HepG2 (cell line): ENCODE results near the gene DRD3. TPM values are rescaled to one million over a fixed set of nuclear protein-coding genes. Genes with fewer than 3 reads are reported as not detected.

Experiments
- ATAC-seq: fragments of 200-7000 bp; cut with Tn5 transposase; 3 replicates; pipeline ENCODE4 v1.9.1; 2020; ENCODE audit warnings: mild to moderate bottlenecking, moderate library complexity
- BruUV-seq: library from RNA; stranded (reverse); fragments of 400-500 nt; replicated peaks from 2 replicates; lab custom pipeline; 2021; lab: Mats Ljungman, UMichigan
- CTCF ChIA-PET: fragments of 300-600 bp; formaldehyde crosslinking; extraction: SDS; loops from one replicate; lab custom pipeline; 2021; ENCODE audit warnings: low total read pairs, inconsistent platforms, low intra/inter-chr PET ratio; lab: Yijun Ruan, JAX
- POLR2A ChIA-PET: fragments of 350-600 bp; sonication (Branson Sonifier 250); formaldehyde crosslinking; loops from one replicate; lab custom pipeline; 2020; ENCODE audit warnings: antibody characterized with exemption, inconsistent platforms; lab: Yijun Ruan, JAX
- DNase-seq: peaks from one replicate; pipeline ENCODE4 v3.0.0-alpha.2; 2015; ENCODE audit warnings: low spot score
- FAIRE-seq: peaks from 3 replicates; lab custom pipeline; 2011; peaks lifted over from hg19 to GRCh38; lab: Jason Lieb, UNC
- H2AFZ ChIP-seq: one replicate; pipeline ENCODE4 v1.6.1; 2011; ENCODE audit warnings: low read length, inconsistent platforms
- H3K27ac ChIP-seq: fragments of 300-600 bp; 3 replicates; pipeline ENCODE4 v1.8.0; 2011; ENCODE audit warnings: mixed run types, mild to moderate bottlenecking, mixed read lengths, low read length, inconsistent platforms; ENCODE audit not compliant: insufficient read depth; ENCODE audit errors: extremely low read length
- H3K27me3 ChIP-seq, 2 experiments: fragments of 200-600 bp in 1 of 2; 2 replicates in 1 of 2; 3 replicates in 1 of 2; pipeline versions ENCODE4 v1.6.0 to v1.8.0; 2011; ENCODE audit warnings: low read length in 2 of 2, mild to moderate bottlenecking in 2 of 2, moderate library complexity in 2 of 2, inconsistent platforms in 1 of 2; ENCODE audit not compliant: insufficient read depth in 2 of 2, control insufficient read depth in 1 of 2
- H3K36me3 ChIP-seq, 2 experiments: fragments of 200-600 bp in 1 of 2; replicated peaks in 1 of 2; 2 replicates in 1 of 2; 3 replicates in 1 of 2; pipeline versions ENCODE4 v1.5.1 to v1.8.0; 2011; ENCODE audit warnings: low read length in 2 of 2, inconsistent platforms in 1 of 2; ENCODE audit not compliant: insufficient read depth in 2 of 2, control insufficient read depth in 1 of 2
- H3K4me1 ChIP-seq: 2 replicates; pipeline ENCODE4 v1.5.1; 2012; ENCODE audit warnings: low read length, inconsistent platforms; ENCODE audit not compliant: insufficient read depth
- H3K4me2 ChIP-seq: 2 replicates; pipeline ENCODE4 v1.6.0; 2011; ENCODE audit warnings: low read depth, low read length, inconsistent platforms
- H3K4me3 ChIP-seq, 3 experiments: fragments of 200-600 bp in 1 of 3; sonication (generic), shearing (Covaris generic) in 1 of 3; replicated peaks in 1 of 3; 2 replicates each; pipeline ENCODE4 v1.5.1; 2011 to 2016; ENCODE audit warnings: low read length in 3 of 3, inconsistent platforms in 2 of 3, low read depth in 2 of 3, mild to moderate bottlenecking in 2 of 3, control low read depth in 1 of 3, mixed read lengths in 1 of 3; ENCODE audit not compliant: insufficient read depth in 1 of 3
- H3K79me2 ChIP-seq: one replicate; pipeline ENCODE4 v1.6.1; 2011; ENCODE audit warnings: low read length, inconsistent platforms; ENCODE audit not compliant: insufficient read depth
- H3K9ac ChIP-seq: 2 replicates; pipeline ENCODE4 v1.6.0; 2011; ENCODE audit warnings: mild to moderate bottlenecking, low read depth, low read length, inconsistent platforms; ENCODE audit not compliant: insufficient read depth
- H3K9me3 ChIP-seq: 2 replicates; pipeline ENCODE4 v1.5.1; 2012; ENCODE audit warnings: mild to moderate bottlenecking, low read length
- H4K20me1 ChIP-seq: 2 replicates; pipeline ENCODE4 v1.6.0; 2011; ENCODE audit warnings: inconsistent platforms, mild to moderate bottlenecking, low read length, moderate library complexity; ENCODE audit not compliant: insufficient read depth
- ATM ChIP-seq: fragments of 450-650 bp; IDR thresholded peaks from 2 replicates; pipeline ENCODE4 v1.7.1; 2017; ENCODE audit warnings: mild to moderate bottlenecking, borderline replicate concordance
- ELF4 ChIP-seq: sonication (generic); formaldehyde crosslinking; IDR thresholded peaks from 2 replicates; pipeline ENCODE4 v1.5.0; 2020; ENCODE audit warnings: missing genetic modification reagents, mild to moderate bottlenecking, moderate library complexity, borderline replicate concordance
- FIP1L1 ChIP-seq: fragments of 200-400 bp; formaldehyde crosslinking; IDR thresholded peaks from 2 replicates; pipeline ENCODE4 v1.6.1; 2018; ENCODE audit warnings: low read depth, mild to moderate bottlenecking, low read length, moderate library complexity, borderline replicate concordance; ENCODE audit not compliant: insufficient read depth
- GPN1 ChIP-seq: sonication (generic); formaldehyde crosslinking; IDR thresholded peaks from 2 replicates; pipeline ENCODE4 v1.5.1; 2020; ENCODE audit warnings: missing genetic modification reagents, borderline replicate concordance
- HMG20A ChIP-seq: IDR thresholded peaks from 2 replicates; pipeline ENCODE4 v1.6.1; 2016; ENCODE audit warnings: borderline replicate concordance
- NPAS2 ChIP-seq: sonication (generic); formaldehyde crosslinking; IDR thresholded peaks from 2 replicates; pipeline ENCODE4 v1.8.0; 2022; ENCODE audit warnings: mild to moderate bottlenecking, missing genetic modification reagents, borderline replicate concordance
- PTBP1 ChIP-seq: fragments of 200-400 bp; formaldehyde crosslinking; IDR thresholded peaks from 2 replicates; pipeline ENCODE4 v1.6.1; 2018; ENCODE audit warnings: low read length, low read depth; ENCODE audit not compliant: poor library complexity, severe bottlenecking
- SOX6 ChIP-seq, 2 experiments: fragments of 450-650 bp in 1 of 2; sonication (generic) in 1 of 2; formaldehyde crosslinking in 1 of 2; IDR thresholded peaks; 2 replicates each; pipeline versions ENCODE4 v1.4.0 to v1.6.1; 2017 to 2020; ENCODE audit warnings: antibody characterized with exemption in 1 of 2, mild to moderate bottlenecking in 1 of 2, missing genetic modification reagents in 1 of 2
- SRF ChIP-seq: IDR thresholded peaks from 2 replicates; pipeline ENCODE4 v1.6.1; 2011; ENCODE audit warnings: mild to moderate bottlenecking, low read depth, low read length, moderate library complexity
- TOE1 ChIP-seq: sonication (generic); formaldehyde crosslinking; IDR thresholded peaks from 2 replicates; pipeline ENCODE4 v1.4.0; 2020; ENCODE audit warnings: mild to moderate bottlenecking, missing genetic modification reagents
- ZMAT3 ChIP-seq: sonication (generic); formaldehyde crosslinking; conservative IDR thresholded peaks from 2 replicates; pipeline ENCODE4 v1.7.0; 2021; ENCODE audit warnings: missing genetic modification reagents
- ZNF12 ChIP-seq: sonication (generic); formaldehyde crosslinking; IDR thresholded peaks from 2 replicates; pipeline ENCODE4 v1.5.0; 2020; ENCODE audit warnings: missing genetic modification reagents
- ZNF3 ChIP-seq: IDR thresholded peaks from 2 replicates; pipeline ENCODE4 v1.7.0; 2017; ENCODE audit warnings: inconsistent platforms
- ZNF441 ChIP-seq: sonication (generic); formaldehyde crosslinking; IDR thresholded peaks from 2 replicates; pipeline ENCODE4 v1.7.0; 2021; ENCODE audit warnings: missing genetic modification reagents, borderline replicate concordance
- ZNF652 ChIP-seq: IDR thresholded peaks from 2 replicates; pipeline ENCODE4 v1.6.1; 2016; ENCODE audit warnings: low read depth, borderline replicate concordance
- WGBS: methylation state at CpG from one replicate; pipeline ENCODE4 v1.1.6; 2017; ENCODE audit warnings: low lambda C conversion rate; 5-methylcytosine and 5-hydroxymethylcytosine counted together
- in situ Hi-C: cut with HindIII; loops from 2 replicates; pipeline ENCODE4 v1.10.0; 2017; ENCODE audit warnings: low pct_unique_long_range_greater_than_20kb; ENCODE audit not compliant: extremely low pct_ligation_motif_present
- intact Hi-C: fragments of 100-400 bp; cut with micrococcal nuclease; formaldehyde crosslinking; loops from one replicate; pipeline ENCODE4 v1.10.0; 2022; ENCODE audit not compliant: unreplicated experiment
- polyA plus RNA-seq, 8 experiments: library from polyadenylated mRNA; depleted of rRNA in 3 of 8; stranded (reverse) in 7 of 8; unstranded in 1 of 8; fragments of >200 nt; fragmentation: Illumina TruSeq in 4 of 8; extraction: Trizol in 4 of 8; gene quantifications; 2 replicates each; pipeline versions ENCODE4 v1.2.1 to v1.2.3, GENCODE V29; 2011 to 2016; ENCODE audit warnings: low read depth in 4 of 8, missing spikeins in 1 of 8, mixed read lengths in 1 of 8; ENCODE audit not compliant: insufficient read depth in 1 of 8
- total RNA-seq, 5 experiments: library from RNA; depleted of rRNA; stranded (reverse); fragments of >200 nt; fragmentation: Illumina TruSeq; extraction: Trizol; gene quantifications; 2 replicates each; pipeline ENCODE4 v1.2.3, GENCODE V29; 2016; ENCODE audit warnings: low read depth in 1 of 5
- TF ChIP-seq, protein P1 (sequence below): sonication (generic); formaldehyde crosslinking; IDR thresholded peaks from 2 replicates; pipeline ENCODE4 v1.5.1; 2020; ENCODE audit warnings: mild to moderate bottlenecking, missing genetic modification reagents, borderline replicate concordance
- TF ChIP-seq, protein P2 (sequence below): sonication (generic); formaldehyde crosslinking; IDR thresholded peaks from 2 replicates; pipeline ENCODE4 v1.4.0; 2020; ENCODE audit warnings: missing genetic modification reagents

Gene DRD3
- total and polyA plus RNA-seq, 2 of the 13 experiments (the other 11 are each of a cell fraction or from before 2014, with no cell fraction given) = not detected

DNA sequence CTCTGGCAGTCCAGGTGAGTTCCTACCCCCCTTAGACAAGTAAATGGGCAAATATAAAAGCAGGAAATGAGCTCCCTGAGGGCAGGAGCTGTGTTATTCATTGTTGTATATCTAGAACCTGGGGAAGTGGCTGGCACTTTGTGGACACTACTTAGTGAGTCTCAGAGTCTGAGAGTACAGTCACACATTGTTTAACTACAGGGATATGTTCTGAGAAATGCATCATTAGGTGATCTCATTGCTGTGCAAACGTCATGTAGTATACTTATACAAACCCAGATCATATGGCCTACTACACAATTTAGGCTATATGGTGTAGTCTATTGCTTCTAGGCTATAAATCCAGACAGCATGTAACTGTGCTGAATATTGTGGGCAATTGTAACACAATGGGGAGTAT, 52.4 kb downstream of the DRD3 start:
- FAIRE-seq (no peak), ATAC-seq (no peak), DNase-seq (no peak)
- no peaks in the 10 kb centered on the region for H3K79me2 ChIP-seq
- ChIA-PET CTCF (no interaction called here), POLR2A (no interaction called here)
- H3K27me3 ChIP-seq = no peaks in the 10 kb centered on the region; a peak in 2 of 5 replicates
- no peak overlapping the region for H2AFZ ChIP-seq
- no TSS peak for BruUV-seq
- TF ChIP-seq ELF4 (CRISPR knock-in tag) (no peak), ZMAT3 (CRISPR knock-in tag) (no peak), HMG20A (CRISPR knock-in tag) (no peak), ZNF441 (CRISPR knock-in tag) (no peak), FIP1L1 (no peak), ATM (no peak), SRF (no peak), NPAS2 (CRISPR knock-in tag) (no peak), ZNF3 (CRISPR knock-in tag) (no peak), TOE1 (no peak), GPN1 (no peak), SOX6 (IDR thresholded peaks at IDR 0.05) (no peak), SOX6 (CRISPR knock-in tag; IDR thresholded peaks at IDR 0.05) (no peak), PTBP1 (no peak), ZNF652 (no peak), ZNF12 (no peak)
- TF ChIP-seq, protein P1, sequence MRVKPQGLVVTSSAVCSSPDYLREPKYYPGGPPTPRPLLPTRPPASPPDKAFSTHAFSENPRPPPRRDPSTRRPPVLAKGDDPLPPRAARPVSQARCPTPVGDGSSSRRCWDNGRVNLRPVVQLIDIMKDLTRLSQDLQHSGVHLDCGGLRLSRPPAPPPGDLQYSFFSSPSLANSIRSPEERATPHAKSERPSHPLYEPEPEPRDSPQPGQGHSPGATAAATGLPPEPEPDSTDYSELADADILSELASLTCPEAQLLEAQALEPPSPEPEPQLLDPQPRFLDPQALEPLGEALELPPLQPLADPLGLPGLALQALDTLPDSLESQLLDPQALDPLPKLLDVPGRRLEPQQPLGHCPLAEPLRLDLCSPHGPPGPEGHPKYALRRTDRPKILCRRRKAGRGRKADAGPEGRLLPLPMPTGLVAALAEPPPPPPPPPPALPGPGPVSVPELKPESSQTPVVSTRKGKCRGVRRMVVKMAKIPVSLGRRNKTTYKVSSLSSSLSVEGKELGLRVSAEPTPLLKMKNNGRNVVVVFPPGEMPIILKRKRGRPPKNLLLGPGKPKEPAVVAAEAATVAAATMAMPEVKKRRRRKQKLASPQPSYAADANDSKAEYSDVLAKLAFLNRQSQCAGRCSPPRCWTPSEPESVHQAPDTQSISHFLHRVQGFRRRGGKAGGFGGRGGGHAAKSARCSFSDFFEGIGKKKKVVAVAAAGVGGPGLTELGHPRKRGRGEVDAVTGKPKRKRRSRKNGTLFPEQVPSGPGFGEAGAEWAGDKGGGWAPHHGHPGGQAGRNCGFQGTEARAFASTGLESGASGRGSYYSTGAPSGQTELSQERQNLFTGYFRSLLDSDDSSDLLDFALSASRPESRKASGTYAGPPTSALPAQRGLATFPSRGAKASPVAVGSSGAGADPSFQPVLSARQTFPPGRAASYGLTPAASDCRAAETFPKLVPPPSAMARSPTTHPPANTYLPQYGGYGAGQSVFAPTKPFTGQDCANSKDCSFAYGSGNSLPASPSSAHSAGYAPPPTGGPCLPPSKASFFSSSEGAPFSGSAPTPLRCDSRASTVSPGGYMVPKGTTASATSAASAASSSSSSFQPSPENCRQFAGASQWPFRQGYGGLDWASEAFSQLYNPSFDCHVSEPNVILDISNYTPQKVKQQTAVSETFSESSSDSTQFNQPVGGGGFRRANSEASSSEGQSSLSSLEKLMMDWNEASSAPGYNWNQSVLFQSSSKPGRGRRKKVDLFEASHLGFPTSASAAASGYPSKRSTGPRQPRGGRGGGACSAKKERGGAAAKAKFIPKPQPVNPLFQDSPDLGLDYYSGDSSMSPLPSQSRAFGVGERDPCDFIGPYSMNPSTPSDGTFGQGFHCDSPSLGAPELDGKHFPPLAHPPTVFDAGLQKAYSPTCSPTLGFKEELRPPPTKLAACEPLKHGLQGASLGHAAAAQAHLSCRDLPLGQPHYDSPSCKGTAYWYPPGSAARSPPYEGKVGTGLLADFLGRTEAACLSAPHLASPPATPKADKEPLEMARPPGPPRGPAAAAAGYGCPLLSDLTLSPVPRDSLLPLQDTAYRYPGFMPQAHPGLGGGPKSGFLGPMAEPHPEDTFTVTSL (CRISPR knock-in tag) = no peak
- TF ChIP-seq, protein P2, sequence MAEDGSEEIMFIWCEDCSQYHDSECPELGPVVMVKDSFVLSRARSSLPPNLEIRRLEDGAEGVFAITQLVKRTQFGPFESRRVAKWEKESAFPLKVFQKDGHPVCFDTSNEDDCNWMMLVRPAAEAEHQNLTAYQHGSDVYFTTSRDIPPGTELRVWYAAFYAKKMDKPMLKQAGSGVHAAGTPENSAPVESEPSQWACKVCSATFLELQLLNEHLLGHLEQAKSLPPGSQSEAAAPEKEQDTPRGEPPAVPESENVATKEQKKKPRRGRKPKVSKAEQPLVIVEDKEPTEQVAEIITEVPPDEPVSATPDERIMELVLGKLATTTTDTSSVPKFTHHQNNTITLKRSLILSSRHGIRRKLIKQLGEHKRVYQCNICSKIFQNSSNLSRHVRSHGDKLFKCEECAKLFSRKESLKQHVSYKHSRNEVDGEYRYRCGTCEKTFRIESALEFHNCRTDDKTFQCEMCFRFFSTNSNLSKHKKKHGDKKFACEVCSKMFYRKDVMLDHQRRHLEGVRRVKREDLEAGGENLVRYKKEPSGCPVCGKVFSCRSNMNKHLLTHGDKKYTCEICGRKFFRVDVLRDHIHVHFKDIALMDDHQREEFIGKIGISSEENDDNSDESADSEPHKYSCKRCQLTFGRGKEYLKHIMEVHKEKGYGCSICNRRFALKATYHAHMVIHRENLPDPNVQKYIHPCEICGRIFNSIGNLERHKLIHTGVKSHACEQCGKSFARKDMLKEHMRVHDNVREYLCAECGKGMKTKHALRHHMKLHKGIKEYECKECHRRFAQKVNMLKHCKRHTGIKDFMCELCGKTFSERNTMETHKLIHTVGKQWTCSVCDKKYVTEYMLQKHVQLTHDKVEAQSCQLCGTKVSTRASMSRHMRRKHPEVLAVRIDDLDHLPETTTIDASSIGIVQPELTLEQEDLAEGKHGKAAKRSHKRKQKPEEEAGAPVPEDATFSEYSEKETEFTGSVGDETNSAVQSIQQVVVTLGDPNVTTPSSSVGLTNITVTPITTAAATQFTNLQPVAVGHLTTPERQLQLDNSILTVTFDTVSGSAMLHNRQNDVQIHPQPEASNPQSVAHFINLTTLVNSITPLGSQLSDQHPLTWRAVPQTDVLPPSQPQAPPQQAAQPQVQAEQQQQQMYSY (CRISPR knock-in tag) = no peak
- no peaks in the 10 kb centered on the region for H3K4me1 ChIP-seq
- intact Hi-C loops = no loop called here
- no peak overlapping the region for H3K9ac ChIP-seq
- H3K9me3 ChIP-seq = no peaks in the 10 kb centered on the region
- H3K36me3 ChIP-seq = no peaks in the 10 kb centered on the region
- H3K27ac ChIP-seq = no peak overlapping the region
- 5% methylated on average over 1 of the region's 1 CpG for WGBS
- no peak overlapping the region for H3K4me3 ChIP-seq
- in situ Hi-C loops = no loop called here
- no peaks in the 10 kb centered on the region for H4K20me1 ChIP-seq
- H3K4me2 ChIP-seq = no peak overlapping the region
